Panc1 (cell line): Measurements from ENCODE around the gene RAPSN. TPM values are rescaled to one million over a fixed set of nuclear protein-coding genes. Genes with fewer than 3 reads are reported as not detected.

ENCODE experiments used
- ATAC-seq: fragments of 200-7000 bp; cut with Tn5 transposase; 2 replicates; pipeline ENCODE4 v1.9.1; 2020; ENCODE audit warnings: mild to moderate bottlenecking, moderate library complexity
- BruUV-seq: library from RNA; stranded (reverse); fragments of 400-500 nt; replicated peaks from 2 replicates; lab custom pipeline; 2021; lab: Mats Ljungman, UMichigan
- CTCF ChIA-PET: fragments of 300-600 bp; sonication (Branson Sonifier 250); formaldehyde crosslinking; loops from one replicate; lab custom pipeline; 2022; ENCODE audit warnings: antibody characterized with exemption; lab: Charles Lee
- POLR2A ChIA-PET: fragments of 300-600 bp; sonication (Branson Sonifier 250); formaldehyde crosslinking; loops from one replicate; lab custom pipeline; 2022; ENCODE audit warnings: antibody characterized with exemption; lab: Charles Lee
- DNase-seq: peaks from one replicate; pipeline ENCODE4 v3.0.0-alpha.2; 2010; ENCODE audit warnings: low read depth, low spot score
- H3K27ac ChIP-seq: 2 replicates; pipeline ENCODE4 v1.5.1; 2011; ENCODE audit warnings: mild to moderate bottlenecking, low read length, inconsistent platforms
- H3K27me3 ChIP-seq: fragments of 200-500 bp; sonication (Bioruptor generic); 2 replicates; pipeline ENCODE4 v1.6.0; 2014; ENCODE audit warnings: low read length, inconsistent platforms; ENCODE audit not compliant: control insufficient read depth, insufficient read depth
- H3K36me3 ChIP-seq: fragments of 200-500 bp; sonication (Bioruptor generic); 2 replicates; pipeline ENCODE4 v1.5.1; 2014; ENCODE audit warnings: inconsistent platforms, mild to moderate bottlenecking, low read length, moderate library complexity; ENCODE audit not compliant: control insufficient read depth, insufficient read depth
- H3K4me1 ChIP-seq: 2 replicates; pipeline ENCODE4 v1.5.1; 2011; ENCODE audit warnings: inconsistent platforms, mild to moderate bottlenecking, low read length, moderate library complexity; ENCODE audit not compliant: control insufficient read depth, insufficient read depth
- H3K4me3 ChIP-seq, 2 experiments: 2 replicates each; pipeline ENCODE4 v1.5.1; 2011 to 2012; ENCODE audit warnings: low read depth in 2 of 2, low read length in 2 of 2, mild to moderate bottlenecking in 2 of 2, inconsistent platforms in 1 of 2, moderate library complexity in 1 of 2
- H3K9me3 ChIP-seq: fragments of 200-500 bp; sonication (Bioruptor generic); 2 replicates; pipeline ENCODE4 v1.5.1; 2014; ENCODE audit warnings: low read depth, mild to moderate bottlenecking, inconsistent platforms, low read length, moderate library complexity; ENCODE audit not compliant: control insufficient read depth, insufficient read depth
- CTCF ChIP-seq: fragments of 450-650 bp; IDR thresholded peaks from 2 replicates; pipeline ENCODE4 v1.5.1; 2017; ENCODE audit warnings: mild to moderate bottlenecking
- POLR2AphosphoS5 ChIP-seq: IDR thresholded peaks from 2 replicates; pipeline ENCODE4 v1.6.1; 2012; ENCODE audit warnings: mild to moderate bottlenecking, low read depth, low read length, moderate library complexity
- REST ChIP-seq, 2 experiments: IDR thresholded peaks; 2 replicates each; pipeline ENCODE4 v1.6.1; 2011 to 2012; ENCODE audit warnings: low read depth in 2 of 2, control low read depth in 1 of 2, low read length in 1 of 2, mild to moderate bottlenecking in 1 of 2, moderate library complexity in 1 of 2; ENCODE audit not compliant: insufficient read depth in 1 of 2
- SIN3A ChIP-seq: IDR thresholded peaks from 2 replicates; pipeline ENCODE4 v1.6.1; 2012; ENCODE audit warnings: low read depth, mild to moderate bottlenecking, low read length, moderate library complexity, borderline replicate concordance; ENCODE audit not compliant: insufficient read depth
- TCF7L2 ChIP-seq: IDR thresholded peaks from 2 replicates; pipeline ENCODE4 v1.6.1; 2011; ENCODE audit warnings: mild to moderate bottlenecking, low read depth, low read length, inconsistent platforms
- in situ Hi-C: cut with HindIII; loops from 2 replicates; pipeline ENCODE4 v1.10.0; 2016; ENCODE audit warnings: low sequenced_read_pairs, low pct_unique_long_range_greater_than_20kb
- intact Hi-C: fragments of 100-400 bp; cut with micrococcal nuclease; formaldehyde crosslinking; loops from one replicate; pipeline ENCODE4 v1.10.0; 2022; ENCODE audit not compliant: unreplicated experiment
- total RNA-seq: library from RNA; stranded (reverse); gene quantifications from one replicate; pipeline ENCODE4 v1.2.1, GENCODE V29; 2021; ENCODE audit not compliant: unreplicated experiment

RAPSN gene
- total RNA-seq, 1 experiment from 2014 or later: 1.8 TPM

- Histone ChIP-seq H3K4me3 (no peak overlapping the region), H3K9me3 (no peaks in the 10 kb centered on the region), H3K27me3 (no peaks in the 10 kb centered on the region), H3K36me3 (peaks cover 41% of the 10 kb centered on the region), H3K27ac (no peak overlapping the region), H3K4me1 (no peaks in the 10 kb centered on the region)
- TF ChIP-seq SIN3A: no peak
- no peak; the same call in 1 of the 2 replicates for TF ChIP-seq POLR2AphosphoS5
- no peak for TF ChIP-seq TCF7L2
- TF ChIP-seq REST (IDR thresholded peaks at IDR 0.05; ENCODE audit: insufficient read depth in 1 of 2, low read depth in 2 of 2, low read length in 1 of 2): no peak
- no peak for TF ChIP-seq CTCF
- in situ Hi-C loops (no loop called here), intact Hi-C loops (no loop called here)
- BruUV-seq: no TSS peak
- CTCF ChIA-PET: interaction anchor here (0.6 to 0.7 kb wide), 3 partner anchors 20 to 300 kb away, joined by 3 to 4 read pairs (median 3); no protein-coding TSS in a partner anchor
- ATAC-seq (no peak), DNase-seq (no peak)
- POLR2A ChIA-PET: interaction anchor here (0.7 kb wide), 1 partner anchor 14 kb away, joined by 4 read pairs; no protein-coding TSS in a partner anchor
Observed at GRCh38 chr11:47478651-47479329, 29.9 kb upstream of the RAPSN start.

- H3K27ac ChIP-seq: no peak overlapping the region
- in situ Hi-C loops: no loop called here
- ATAC-seq (no peak), DNase-seq (no peak)
- peaks cover 36% of the 10 kb centered on the region for H3K36me3 ChIP-seq
- CTCF ChIA-PET: interaction anchor here (0.6 kb wide), 1 partner anchor 390 kb away, joined by 4 read pairs; no protein-coding TSS in a partner anchor
- intact Hi-C loops: no loop called here
- H3K4me1 ChIP-seq: no peaks in the 10 kb centered on the region
- POLR2A ChIA-PET: no interaction called here
- H3K9me3 ChIP-seq: no peaks in the 10 kb centered on the region
- H3K27me3 ChIP-seq: no peaks in the 10 kb centered on the region
- TF ChIP-seq CTCF: no peak
- no peak for TF ChIP-seq REST (IDR thresholded peaks at IDR 0.05; ENCODE audit: insufficient read depth in 1 of 2, low read depth in 2 of 2, low read length in 1 of 2)
- TF ChIP-seq POLR2AphosphoS5: no peak
- TF ChIP-seq SIN3A: no peak
- TF ChIP-seq TCF7L2: no peak
- H3K4me3 ChIP-seq: no peak overlapping the region
- BruUV-seq: no TSS peak
Observed at GRCh38 chr11:47477753-47478152, 28.8 kb upstream of the RAPSN start.
